A673 (cell line): Measurements from ENCODE around the gene PNMA3. TPM values are rescaled to one million over a fixed set of nuclear protein-coding genes. Genes with fewer than 3 reads are reported as not detected.

ENCODE experiments used
- BruUV-seq: library from RNA; stranded (reverse); fragments of 400-500 nt; replicated peaks from 2 replicates; lab custom pipeline; 2021; lab: Mats Ljungman, UMichigan
- CTCF ChIA-PET: fragments of 300-600 bp; sonication (Branson Sonifier 250); formaldehyde crosslinking; loops from one replicate; lab custom pipeline; 2022; ENCODE audit warnings: antibody characterized with exemption; lab: Charles Lee
- POLR2A ChIA-PET: fragments of 300-600 bp; sonication (Branson Sonifier 250); formaldehyde crosslinking; loops from one replicate; lab custom pipeline; 2022; ENCODE audit warnings: antibody characterized with exemption; ENCODE audit not compliant: low non-redundant PET; lab: Charles Lee
- DNase-seq: peaks from one replicate; pipeline ENCODE4 v3.0.0-alpha.2; 2015; ENCODE audit warnings: low spot score
- H3K27ac ChIP-seq: fragments of 200-600 bp; sonication (generic); 2 replicates; pipeline ENCODE4 v1.5.1; 2016; ENCODE audit warnings: mixed run types, low read depth, mild to moderate bottlenecking, mixed read lengths, antibody characterized with exemption, low read length; ENCODE audit not compliant: poor library complexity, severe bottlenecking
- H3K27me3 ChIP-seq: fragments of 200-600 bp; sonication (generic); replicated peaks from 2 replicates; pipeline ENCODE4 v1.6.1; 2017; ENCODE audit warnings: mixed run types, low read depth, mild to moderate bottlenecking, mixed read lengths, antibody characterized with exemption, low read length; ENCODE audit not compliant: insufficient read depth, poor library complexity
- H3K36me3 ChIP-seq: fragments of 200-600 bp; sonication (generic); 2 replicates; pipeline ENCODE4 v1.6.1; 2016; ENCODE audit warnings: mixed run types, mild to moderate bottlenecking, mixed read lengths, antibody characterized with exemption, low read length; ENCODE audit not compliant: insufficient read depth, poor library complexity, severe bottlenecking
- H3K4me1 ChIP-seq: fragments of 200-600 bp; sonication (generic); 2 replicates; pipeline ENCODE4 v1.6.1; 2017; ENCODE audit warnings: mixed run types, mild to moderate bottlenecking, mixed read lengths, antibody characterized with exemption, low read length; ENCODE audit not compliant: insufficient read depth, poor library complexity, severe bottlenecking
- H3K4me3 ChIP-seq: fragments of 200-600 bp; sonication (generic); 2 replicates; pipeline ENCODE4 v1.5.1; 2016; ENCODE audit warnings: low read depth, mixed run types, mild to moderate bottlenecking, mixed read lengths, low read length; ENCODE audit not compliant: poor library complexity, severe bottlenecking
- H3K9me3 ChIP-seq: fragments of 200-600 bp; sonication (generic); 2 replicates; pipeline ENCODE4 v1.6.1; 2016; ENCODE audit warnings: mixed run types, low read depth, mild to moderate bottlenecking, mixed read lengths, antibody characterized with exemption, low read length; ENCODE audit not compliant: poor library complexity, severe bottlenecking
- EZH2 ChIP-seq: fragments of 200-600 bp; sonication (generic); IDR thresholded peaks from 2 replicates; pipeline ENCODE4 v1.6.1; 2017; ENCODE audit warnings: borderline replicate concordance, low read depth, mild to moderate bottlenecking, mixed read lengths, antibody characterized with exemption, low read length; ENCODE audit not compliant: poor library complexity, severe bottlenecking
- intact Hi-C: fragments of 100-400 bp; cut with micrococcal nuclease; formaldehyde crosslinking; loops from one replicate; pipeline ENCODE4 v1.10.0; 2022; ENCODE audit not compliant: unreplicated experiment
- total RNA-seq: library from RNA; stranded (reverse); gene quantifications from 2 replicates; pipeline ENCODE4 v1.2.3, GENCODE V29; 2021
- TF ChIP-seq, protein P1 (sequence below): fragments of 300-800, 200-600 bp; sonication (generic); conservative IDR thresholded peaks from 2 replicates; pipeline ENCODE4 v1.5.1; 2017; ENCODE audit warnings: low read depth, mild to moderate bottlenecking, antibody characterized with exemption, low read length, moderate library complexity, mixed read lengths

The PNMA3 gene
- total RNA-seq, 1 experiment from 2014 or later, result 0.90 TPM

DNA sequence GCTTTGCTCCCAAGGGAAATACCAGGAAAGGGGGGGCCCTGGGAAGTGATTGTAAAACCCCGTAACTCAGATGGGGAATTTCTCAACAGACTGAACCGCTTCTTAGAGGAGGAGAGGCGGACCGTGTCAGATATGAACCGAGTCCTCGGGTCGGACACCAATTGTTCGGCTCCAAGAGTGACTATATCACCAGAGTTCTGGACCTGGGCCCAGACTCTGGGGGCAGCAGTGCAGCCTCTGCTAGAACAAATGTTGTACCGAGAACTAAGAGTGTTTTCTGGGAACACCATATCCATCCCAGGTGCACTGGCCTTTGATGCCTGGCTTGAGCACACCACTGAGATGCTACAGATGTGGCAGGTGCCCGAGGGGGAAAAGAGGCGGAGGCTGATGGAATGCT is 1.0 kb downstream of the PNMA3 start:
- no TSS peak for BruUV-seq
- POLR2A ChIA-PET, result no interaction called here
- intact Hi-C loops, result no loop called here
- H3K9me3 ChIP-seq, result no peaks in the 10 kb centered on the region
- CTCF ChIA-PET, result no interaction called here
- H3K4me1 ChIP-seq, result peaks cover 7% of the 10 kb centered on the region
- TF ChIP-seq EZH2, result no peak
- TF ChIP-seq, protein P1, sequence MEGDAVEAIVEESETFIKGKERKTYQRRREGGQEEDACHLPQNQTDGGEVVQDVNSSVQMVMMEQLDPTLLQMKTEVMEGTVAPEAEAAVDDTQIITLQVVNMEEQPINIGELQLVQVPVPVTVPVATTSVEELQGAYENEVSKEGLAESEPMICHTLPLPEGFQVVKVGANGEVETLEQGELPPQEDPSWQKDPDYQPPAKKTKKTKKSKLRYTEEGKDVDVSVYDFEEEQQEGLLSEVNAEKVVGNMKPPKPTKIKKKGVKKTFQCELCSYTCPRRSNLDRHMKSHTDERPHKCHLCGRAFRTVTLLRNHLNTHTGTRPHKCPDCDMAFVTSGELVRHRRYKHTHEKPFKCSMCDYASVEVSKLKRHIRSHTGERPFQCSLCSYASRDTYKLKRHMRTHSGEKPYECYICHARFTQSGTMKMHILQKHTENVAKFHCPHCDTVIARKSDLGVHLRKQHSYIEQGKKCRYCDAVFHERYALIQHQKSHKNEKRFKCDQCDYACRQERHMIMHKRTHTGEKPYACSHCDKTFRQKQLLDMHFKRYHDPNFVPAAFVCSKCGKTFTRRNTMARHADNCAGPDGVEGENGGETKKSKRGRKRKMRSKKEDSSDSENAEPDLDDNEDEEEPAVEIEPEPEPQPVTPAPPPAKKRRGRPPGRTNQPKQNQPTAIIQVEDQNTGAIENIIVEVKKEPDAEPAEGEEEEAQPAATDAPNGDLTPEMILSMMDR, result no peak
- no peak overlapping the region for H3K4me3 ChIP-seq
- H3K27me3 ChIP-seq, result no peaks in the 10 kb centered on the region
- H3K36me3 ChIP-seq, result no peaks in the 10 kb centered on the region
- no peak for DNase-seq
- no peak overlapping the region for H3K27ac ChIP-seq

DNA sequence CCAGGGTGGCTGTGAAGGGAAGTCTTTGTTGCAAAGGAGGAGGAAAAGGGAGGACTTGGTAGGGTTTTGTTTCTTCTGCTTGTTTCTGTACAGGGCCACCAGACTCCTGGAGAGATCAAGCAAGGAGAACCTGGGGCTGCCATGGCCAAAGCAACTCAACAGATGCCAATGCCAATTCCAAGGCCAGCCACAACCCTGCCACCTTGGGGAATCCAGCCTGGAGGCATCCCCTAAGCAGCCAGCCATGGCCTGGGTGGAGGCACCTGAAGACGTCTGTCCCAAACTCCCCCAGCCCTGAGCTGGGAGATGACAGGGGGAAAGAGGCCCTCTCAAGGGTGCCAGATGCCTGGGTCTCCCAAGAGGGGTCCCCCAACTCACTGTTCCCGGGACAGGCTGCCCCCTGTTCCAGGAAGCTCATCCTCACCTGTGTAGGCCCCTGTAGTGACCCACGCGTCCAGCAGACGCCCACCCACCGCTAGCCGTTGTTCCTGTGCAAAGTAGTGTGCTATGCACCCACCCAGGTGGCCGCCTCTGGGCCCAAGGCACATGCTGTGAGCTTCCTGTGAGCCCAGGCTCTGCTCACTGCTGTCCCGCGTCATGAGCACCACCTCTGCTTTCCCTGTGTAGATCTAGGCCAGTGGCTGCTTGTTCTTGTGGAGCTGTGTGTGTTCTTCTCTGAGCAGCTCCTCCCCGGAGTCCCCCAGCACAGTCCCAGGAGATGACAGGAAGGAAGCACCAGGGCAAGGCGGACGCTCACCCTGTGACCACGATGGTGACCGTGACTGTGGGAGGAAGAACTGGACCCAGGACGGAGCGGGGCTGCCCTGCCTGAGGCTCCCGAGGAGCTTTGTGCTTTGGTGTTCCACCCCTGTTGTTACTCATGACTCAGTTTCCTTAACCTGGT is 3.2 kb downstream of the PNMA3 start:
- ChIA-PET CTCF (interaction anchor here (0.6 kb wide), 1 partner anchor 101 kb away, joined by 9 read pairs; no protein-coding TSS in a partner anchor), POLR2A (no interaction called here)

DNA sequence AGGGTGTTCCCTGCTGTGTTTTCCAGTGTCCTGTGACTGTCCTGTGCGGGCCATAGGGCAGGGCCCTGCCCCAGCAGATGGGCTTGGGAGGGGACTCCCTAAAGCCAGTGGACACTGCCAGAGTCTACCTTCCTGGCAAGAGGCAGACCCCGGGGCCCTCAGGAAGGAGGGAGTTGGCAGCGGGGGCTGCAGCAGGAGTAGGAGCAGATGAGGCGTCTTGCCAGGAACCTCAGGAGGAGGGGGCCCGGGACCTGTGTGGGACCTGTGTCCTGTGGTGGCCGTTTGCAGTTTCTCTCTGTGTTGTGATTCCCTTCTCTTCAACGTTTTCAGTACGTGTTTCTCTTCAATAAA is 3.8 kb downstream of the PNMA3 start:
- CTCF ChIA-PET, result interaction anchor here (0.6 kb wide), 1 partner anchor 102 kb away, joined by 9 read pairs; no protein-coding TSS in a partner anchor

More for the DNA sequence above, 3.2 kb downstream of the PNMA3 start:
- H3K27me3 ChIP-seq, result no peaks in the 10 kb centered on the region
- H3K4me1 ChIP-seq, result peaks cover 7% of the 10 kb centered on the region
- H3K9me3 ChIP-seq, result no peaks in the 10 kb centered on the region
- no peak overlapping the region for H3K4me3 ChIP-seq
- BruUV-seq, result no TSS peak
- DNase-seq, result no peak
- intact Hi-C loops, result no loop called here
- no peak for TF ChIP-seq EZH2
- TF ChIP-seq, protein P1, result no peak
- H3K27ac ChIP-seq, result no peak overlapping the region
- no peaks in the 10 kb centered on the region for H3K36me3 ChIP-seq

More for the DNA sequence above, 3.8 kb downstream of the PNMA3 start:
- POLR2A ChIA-PET, result no interaction called here
- no peak for DNase-seq
- H3K9me3 ChIP-seq, result no peaks in the 10 kb centered on the region
- intact Hi-C loops, result no loop called here
- no peaks in the 10 kb centered on the region for H3K27me3 ChIP-seq
- peaks cover 7% of the 10 kb centered on the region for H3K4me1 ChIP-seq
- no peak overlapping the region for H3K27ac ChIP-seq
- BruUV-seq, result no TSS peak
- no peaks in the 10 kb centered on the region for H3K36me3 ChIP-seq
- no peak overlapping the region for H3K4me3 ChIP-seq
- no peak for TF ChIP-seq EZH2
- TF ChIP-seq, protein P1, result no peak
